ENCODE data around the gene TMEM61.

Gene TMEM61

GRCh38 chr1:55040083-55040932, 59.9 kb downstream of the TMEM61 start:
- no peak for DNase-seq

GRCh38 chr1:55040933-55041494, 60.6 kb downstream of the TMEM61 start:
- no peak for DNase-seq

- no peak for DNase-seq
Measured at GRCh38 chr1:55041613-55042012, 61.2 kb downstream of the TMEM61 start.
